SK-N-SH treated with all-trans-retinoic acid at 6 μM for 48 hours (cell line): ENCODE results near the gene NXNL1.

ENCODE experiments used
- ARNTL ChIP-seq: fragments of 450-650 bp; formaldehyde crosslinking; IDR thresholded peaks from 2 replicates; pipeline ENCODE4 v1.5.0; 2020; ENCODE audit warnings: low read depth, mild to moderate bottlenecking, moderate library complexity, borderline replicate concordance
- BACH2 ChIP-seq: fragments of 250-450 bp; sonication (Bioruptor Pico); IDR thresholded peaks from 2 replicates; pipeline ENCODE4 v1.9.0; 2021; ENCODE audit warnings: mild to moderate bottlenecking, borderline replicate concordance
- RARB ChIP-seq: fragments of 250-450 bp; sonication (Bioruptor Pico); IDR thresholded peaks from 2 replicates; pipeline ENCODE4 v1.8.0; 2021; ENCODE audit warnings: mild to moderate bottlenecking, moderate library complexity
- ZFP3 ChIP-seq: fragments of 250-450 bp; sonication (Bioruptor Pico); IDR thresholded peaks from 2 replicates; pipeline ENCODE4 v1.5.0; 2020; ENCODE audit warnings: mild to moderate bottlenecking, moderate library complexity
- ZFP30 ChIP-seq: fragments of 450-650 bp; formaldehyde crosslinking; IDR thresholded peaks from 2 replicates; pipeline ENCODE4 v1.5.0; 2022; ENCODE audit warnings: mild to moderate bottlenecking, moderate library complexity
- ZNF565 ChIP-seq: fragments of 450-650 bp; formaldehyde crosslinking; conservative IDR thresholded peaks from 2 replicates; pipeline ENCODE4 v1.5.0; 2020; ENCODE audit warnings: low read depth, mild to moderate bottlenecking, moderate library complexity
- ZNF70 ChIP-seq: fragments of 450-650 bp; formaldehyde crosslinking; IDR thresholded peaks from 2 replicates; pipeline ENCODE4 v1.5.0; 2020; ENCODE audit warnings: mild to moderate bottlenecking, moderate library complexity
- ZNF8 ChIP-seq: fragments of 450-650 bp; formaldehyde crosslinking; IDR thresholded peaks from 2 replicates; pipeline ENCODE4 v1.5.0; 2020; ENCODE audit warnings: mild to moderate bottlenecking, moderate library complexity
- TF ChIP-seq, protein P1 (sequence below): fragments of 250-450 bp; sonication (Bioruptor Pico); IDR thresholded peaks from 2 replicates; pipeline ENCODE4 v1.8.0; 2020; ENCODE audit warnings: mild to moderate bottlenecking, moderate library complexity, borderline replicate concordance
- TF ChIP-seq, protein P2 (sequence below): fragments of 250-450 bp; sonication (Bioruptor Pico); IDR thresholded peaks from 2 replicates; pipeline ENCODE4 v1.5.0; 2020; ENCODE audit warnings: mild to moderate bottlenecking, moderate library complexity

DNA sequence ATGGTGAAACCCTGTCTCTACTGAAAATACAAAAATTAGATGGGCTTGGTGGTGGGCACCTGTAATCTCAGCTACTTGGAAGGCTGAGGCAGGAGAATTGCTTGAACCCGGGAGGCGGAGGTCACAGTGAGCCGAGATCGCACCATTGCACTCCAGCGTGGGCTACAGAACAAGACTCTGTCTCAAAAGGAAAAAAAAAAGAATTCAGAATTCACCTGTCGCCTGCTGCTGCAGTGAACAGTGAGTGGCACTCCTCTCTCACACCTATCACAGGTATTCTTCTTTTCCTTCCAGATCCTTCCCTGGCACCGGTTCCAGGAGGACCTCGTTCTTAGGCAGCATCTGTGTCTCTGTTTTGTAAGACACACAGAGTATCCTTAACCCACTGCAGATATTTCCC, 46.6 kb downstream of the NXNL1 start:
- TF ChIP-seq ZNF70 (CRISPR knock-in tag) (no peak), ZFP3 (no peak), RARB (CRISPR knock-in tag) (no peak), ZFP30 (CRISPR knock-in tag) (no peak), ARNTL (CRISPR knock-in tag) (no peak), ZNF565 (no peak), ZNF8 (CRISPR knock-in tag) (no peak), BACH2 (no peak)
- TF ChIP-seq, protein P1, sequence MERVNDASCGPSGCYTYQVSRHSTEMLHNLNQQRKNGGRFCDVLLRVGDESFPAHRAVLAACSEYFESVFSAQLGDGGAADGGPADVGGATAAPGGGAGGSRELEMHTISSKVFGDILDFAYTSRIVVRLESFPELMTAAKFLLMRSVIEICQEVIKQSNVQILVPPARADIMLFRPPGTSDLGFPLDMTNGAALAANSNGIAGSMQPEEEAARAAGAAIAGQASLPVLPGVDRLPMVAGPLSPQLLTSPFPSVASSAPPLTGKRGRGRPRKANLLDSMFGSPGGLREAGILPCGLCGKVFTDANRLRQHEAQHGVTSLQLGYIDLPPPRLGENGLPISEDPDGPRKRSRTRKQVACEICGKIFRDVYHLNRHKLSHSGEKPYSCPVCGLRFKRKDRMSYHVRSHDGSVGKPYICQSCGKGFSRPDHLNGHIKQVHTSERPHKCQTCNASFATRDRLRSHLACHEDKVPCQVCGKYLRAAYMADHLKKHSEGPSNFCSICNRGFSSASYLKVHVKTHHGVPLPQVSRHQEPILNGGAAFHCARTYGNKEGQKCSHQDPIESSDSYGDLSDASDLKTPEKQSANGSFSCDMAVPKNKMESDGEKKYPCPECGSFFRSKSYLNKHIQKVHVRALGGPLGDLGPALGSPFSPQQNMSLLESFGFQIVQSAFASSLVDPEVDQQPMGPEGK, result no peak
- TF ChIP-seq, protein P2, sequence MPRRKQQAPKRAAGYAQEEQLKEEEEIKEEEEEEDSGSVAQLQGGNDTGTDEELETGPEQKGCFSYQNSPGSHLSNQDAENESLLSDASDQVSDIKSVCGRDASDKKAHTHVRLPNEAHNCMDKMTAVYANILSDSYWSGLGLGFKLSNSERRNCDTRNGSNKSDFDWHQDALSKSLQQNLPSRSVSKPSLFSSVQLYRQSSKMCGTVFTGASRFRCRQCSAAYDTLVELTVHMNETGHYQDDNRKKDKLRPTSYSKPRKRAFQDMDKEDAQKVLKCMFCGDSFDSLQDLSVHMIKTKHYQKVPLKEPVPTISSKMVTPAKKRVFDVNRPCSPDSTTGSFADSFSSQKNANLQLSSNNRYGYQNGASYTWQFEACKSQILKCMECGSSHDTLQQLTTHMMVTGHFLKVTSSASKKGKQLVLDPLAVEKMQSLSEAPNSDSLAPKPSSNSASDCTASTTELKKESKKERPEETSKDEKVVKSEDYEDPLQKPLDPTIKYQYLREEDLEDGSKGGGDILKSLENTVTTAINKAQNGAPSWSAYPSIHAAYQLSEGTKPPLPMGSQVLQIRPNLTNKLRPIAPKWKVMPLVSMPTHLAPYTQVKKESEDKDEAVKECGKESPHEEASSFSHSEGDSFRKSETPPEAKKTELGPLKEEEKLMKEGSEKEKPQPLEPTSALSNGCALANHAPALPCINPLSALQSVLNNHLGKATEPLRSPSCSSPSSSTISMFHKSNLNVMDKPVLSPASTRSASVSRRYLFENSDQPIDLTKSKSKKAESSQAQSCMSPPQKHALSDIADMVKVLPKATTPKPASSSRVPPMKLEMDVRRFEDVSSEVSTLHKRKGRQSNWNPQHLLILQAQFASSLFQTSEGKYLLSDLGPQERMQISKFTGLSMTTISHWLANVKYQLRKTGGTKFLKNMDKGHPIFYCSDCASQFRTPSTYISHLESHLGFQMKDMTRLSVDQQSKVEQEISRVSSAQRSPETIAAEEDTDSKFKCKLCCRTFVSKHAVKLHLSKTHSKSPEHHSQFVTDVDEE (CRISPR knock-in tag), result no peak
